Epithelial cell of esophagus (primary cell): ENCODE data around the gene ARPP21.

Source experiments
- DNase-seq: peaks from one replicate; pipeline ENCODE4 v3.0.0; 2010; ENCODE audit warnings: low read depth
- H3K4me3 ChIP-seq: 2 replicates; pipeline ENCODE4 v1.5.1; 2011; ENCODE audit warnings: mild to moderate bottlenecking, low read length, control low read depth
- CTCF ChIP-seq: IDR thresholded peaks from 2 replicates; pipeline ENCODE4 v1.5.1; 2011; ENCODE audit warnings: low read depth, mild to moderate bottlenecking, low read length, control low read depth, inconsistent platforms; ENCODE audit not compliant: insufficient read depth; ENCODE audit errors: missing control alignments

The ARPP21 gene

GRCh38 chr3:35663471-35663870 lies 24.1 kb downstream of the ARPP21 start:
- no peak overlapping the region for H3K4me3 ChIP-seq
- TF ChIP-seq CTCF, result no peak
- no peak for DNase-seq

- no peak overlapping the region for H3K4me3 ChIP-seq
- no peak for TF ChIP-seq CTCF
- DNase-seq, result peak; percentile 13
Measured at GRCh38 chr3:35664460-35664919, 25.2 kb downstream of the ARPP21 start.

GRCh38 chr3:35665390-35666055 lies 26.2 kb downstream of the ARPP21 start:
- H3K4me3 ChIP-seq, result no peak overlapping the region
- TF ChIP-seq CTCF, result no peak
- DNase-seq, result no peak

- no peak overlapping the region for H3K4me3 ChIP-seq
- TF ChIP-seq CTCF, result no peak
- no peak for DNase-seq
Measured at GRCh38 chr3:35666888-35667287, 27.6 kb downstream of the ARPP21 start.

GRCh38 chr3:35670408-35670965 lies 31.2 kb downstream of the ARPP21 start:
- DNase-seq, result no peak
- no peak for TF ChIP-seq CTCF

GRCh38 chr3:35671483-35671882 lies 32.2 kb downstream of the ARPP21 start:
- H3K4me3 ChIP-seq, result no peak overlapping the region
- no peak for DNase-seq
- TF ChIP-seq CTCF, result no peak

More at GRCh38 chr3:35670408-35670965, 31.2 kb downstream of the ARPP21 start:
- H3K4me3 ChIP-seq, result no peak overlapping the region

- no peak for TF ChIP-seq CTCF
- DNase-seq, result no peak
- H3K4me3 ChIP-seq, result no peak overlapping the region
Measured at GRCh38 chr3:35673017-35673416, 33.7 kb downstream of the ARPP21 start.
